Measurements from ENCODE around the gene SOD3. TPM values are rescaled to one million over a fixed set of nuclear protein-coding genes. Genes with fewer than 3 reads are reported as not detected.

Gene SOD3
- total RNA-seq, 4 donors from 2014 or later: 199 to 801 (median 448) TPM

- H3K9me3 ChIP-seq: no peaks in the 10 kb centered on the region
- H3K4me3 ChIP-seq: no peak overlapping the region
- 35 to 67% methylated on average over 1 to 2 of the region's 2 CpGs for WGBS, 2 donors (ENCODE audit: low coverage in 1 of 2)
- no peak for ATAC-seq
- no peaks in the 10 kb centered on the region for H3K36me3 ChIP-seq
- TF ChIP-seq EP300 (IDR thresholded peaks at IDR 0.05) (no peak), CTCF (IDR thresholded peaks at IDR 0.05) (no peak), POLR2A (IDR thresholded peaks at IDR 0.05) (no peak), POLR2AphosphoS5 (IDR thresholded peaks at IDR 0.05) (no peak)
- peaks cover 3 to 32% (median 14%) of the 10 kb centered on the region in 3 donors for H3K4me1 ChIP-seq
- H3K27ac ChIP-seq: no peak overlapping the region
- H3K27me3 ChIP-seq: no peaks in the 10 kb centered on the region
Measured at GRCh38 chr4:24774452-24774851, 20.9 kb upstream of the SOD3 start.

DNA sequence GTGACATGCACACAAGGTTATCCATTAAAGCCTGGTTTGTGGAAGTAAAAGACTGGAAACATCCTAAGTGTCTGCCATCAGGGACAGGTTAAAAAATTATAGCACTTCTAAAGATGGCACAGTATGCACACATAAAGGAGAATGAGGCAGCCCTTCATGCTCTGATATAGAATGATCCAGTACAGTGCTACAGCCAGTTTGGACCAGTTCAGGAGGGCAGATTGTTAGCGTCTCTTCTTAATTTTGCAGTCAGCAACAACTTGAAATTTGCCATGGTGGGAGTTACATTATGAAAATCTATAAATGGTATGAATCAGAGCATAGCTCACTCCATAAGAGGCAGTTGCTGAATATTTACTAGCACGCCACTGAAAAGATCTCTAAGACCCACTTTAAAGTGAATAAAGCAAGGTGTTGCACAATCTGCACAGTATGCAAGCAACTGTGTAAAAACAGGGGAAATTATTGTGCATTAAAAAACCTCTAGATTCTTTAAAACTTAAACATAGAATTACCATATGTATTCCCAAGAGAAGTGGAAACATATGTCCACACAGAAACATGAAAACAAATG lies 20.3 kb upstream of the SOD3 start:
- ATAC-seq: no peak
- Histone ChIP-seq H3K4me3 (no peak overlapping the region), H3K4me1 (peaks cover 3 to 39% (median 17%) of the 10 kb centered on the region in 3 donors), H3K9me3 (no peaks in the 10 kb centered on the region), H3K27ac (no peak overlapping the region), H3K27me3 (no peaks in the 10 kb centered on the region), H3K36me3 (no peaks in the 10 kb centered on the region)
- TF ChIP-seq CTCF (IDR thresholded peaks at IDR 0.05): no peak
- TF ChIP-seq POLR2A (IDR thresholded peaks at IDR 0.05): no peak
- no peak for TF ChIP-seq EP300 (IDR thresholded peaks at IDR 0.05)
- no peak for TF ChIP-seq POLR2AphosphoS5 (IDR thresholded peaks at IDR 0.05)
- WGBS, 2 donors (ENCODE audit: low coverage in 1 of 2): 86 to 92% methylated on average over 1 to 2 of the region's 2 CpGs

DNA sequence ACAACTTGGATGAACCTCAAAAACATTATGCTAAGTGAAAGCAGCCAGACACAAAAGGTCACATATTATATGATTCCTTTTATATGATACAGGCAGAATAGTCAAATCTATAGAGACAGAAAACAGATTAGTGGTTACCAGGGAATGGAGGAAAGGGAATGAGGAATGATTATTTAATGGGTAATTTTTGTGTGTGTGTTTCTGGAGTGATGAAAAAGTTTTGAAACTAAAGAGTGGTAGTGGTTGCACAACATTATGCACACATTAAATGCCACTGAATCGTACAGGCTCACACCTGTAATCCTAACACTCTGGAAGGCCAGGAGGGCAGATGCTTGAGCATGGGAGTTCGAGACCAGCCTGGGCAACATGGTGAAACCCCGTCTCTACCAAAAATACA lies 19.6 kb upstream of the SOD3 start:
- TF ChIP-seq POLR2A (IDR thresholded peaks at IDR 0.05) (no peak), EP300 (IDR thresholded peaks at IDR 0.05) (no peak), CTCF (IDR thresholded peaks at IDR 0.05) (no peak), POLR2AphosphoS5 (IDR thresholded peaks at IDR 0.05) (no peak)
- H3K27me3 ChIP-seq: no peaks in the 10 kb centered on the region
- no peak overlapping the region for H3K27ac ChIP-seq
- no peaks in the 10 kb centered on the region for H3K9me3 ChIP-seq
- 76 to 96% methylated on average over 2 to 3 of the region's 3 CpGs for WGBS, 2 donors (ENCODE audit: low coverage in 1 of 2)
- no peaks in the 10 kb centered on the region for H3K36me3 ChIP-seq
- H3K4me1 ChIP-seq: peaks cover 6 to 39% (median 20%) of the 10 kb centered on the region in 3 donors
- no peak for ATAC-seq
- H3K4me3 ChIP-seq: no peak overlapping the region

DNA sequence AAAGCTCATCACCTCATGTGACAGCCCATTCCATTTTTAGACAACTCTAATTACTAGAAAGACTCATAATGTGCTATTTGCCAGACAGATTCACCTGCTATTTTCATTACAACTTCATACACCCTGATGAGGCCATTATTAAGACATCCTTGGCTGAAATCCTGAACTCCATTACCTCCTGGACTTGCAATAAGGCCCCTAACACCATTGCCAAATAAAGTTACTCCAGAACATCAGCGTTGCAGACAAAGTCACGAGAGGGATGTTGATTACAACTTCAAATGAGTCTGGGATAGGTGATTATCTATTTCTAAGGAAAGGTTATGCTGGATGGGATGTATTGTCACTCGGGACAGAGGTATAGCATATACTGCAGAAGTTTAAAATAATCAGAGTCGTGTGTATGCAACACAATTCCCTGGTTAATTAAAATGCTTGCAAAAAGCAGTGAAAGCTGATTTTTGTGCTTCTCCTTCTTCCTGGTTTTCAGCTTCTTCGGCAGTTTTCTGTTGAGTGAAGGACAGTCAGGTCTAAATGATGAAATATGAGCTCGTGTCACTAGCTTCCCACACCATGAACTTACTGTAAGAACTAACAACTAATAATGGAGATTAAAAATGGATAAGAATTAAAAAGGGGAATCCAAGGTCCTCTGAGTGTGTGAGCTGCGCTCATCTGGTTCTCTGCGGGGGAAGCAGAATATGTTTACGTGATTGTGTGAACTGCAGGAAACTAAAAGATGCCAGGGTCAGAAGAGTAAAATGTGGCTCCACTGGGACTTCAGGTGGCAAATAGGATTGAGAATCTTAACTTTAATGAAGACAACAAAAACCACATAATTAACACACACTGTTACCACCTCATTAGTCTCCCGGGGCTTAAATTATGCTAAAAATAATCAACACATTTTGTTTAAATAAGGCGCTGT lies 17.6 kb upstream of the SOD3 start:
- TF ChIP-seq EP300 (IDR thresholded peaks at IDR 0.05) (no peak), POLR2AphosphoS5 (IDR thresholded peaks at IDR 0.05) (peak; percentile 27), CTCF (IDR thresholded peaks at IDR 0.05) (no peak)
- H3K4me1 ChIP-seq: peaks cover 13 to 58% (median 26%) of the 10 kb centered on the region in 3 donors
- WGBS, 2 donors (ENCODE audit: low coverage in 1 of 2): 13 to 32% methylated on average over 10 to 11 of the region's 11 CpGs
- no peak overlapping the region for H3K4me3 ChIP-seq
- H3K9me3 ChIP-seq: no peaks in the 10 kb centered on the region
- H3K36me3 ChIP-seq: no peaks in the 10 kb centered on the region
- H3K27ac ChIP-seq: peak overlapping the region; percentile 63 to 71 (median 68)
- ATAC-seq: no peak
- no peaks in the 10 kb centered on the region for H3K27me3 ChIP-seq

Data from gastroesophageal sphincter (tissue), 4 donors.